OCI-LY3 (cell line): Measurements from ENCODE around the gene PTCRA.
"Not testable (repeated sequence)": the region's sequence is repeated elsewhere in the genome, so short reads cannot be mapped to it uniquely, and the experiment has no call there.

Experiments used
- CTCF ChIP-seq: fragments of 200-600, 300-600 bp; sonication (generic); IDR thresholded peaks from 2 replicates; pipeline ENCODE4 v1.5.1; 2014; ENCODE audit warnings: antibody characterized with exemption, low read length, low read depth
- EZH2phosphoT487 ChIP-seq: fragments of 200-600 bp; shearing (Covaris generic); IDR thresholded peaks from 2 replicates; pipeline ENCODE4 v1.6.1; 2018; ENCODE audit warnings: antibody characterized with exemption, mixed run types, low read depth

GRCh38 chr6:42888201-42888600 is 27.7 kb upstream of the PTCRA start:
- TF ChIP-seq CTCF, EZH2phosphoT487: not testable (repeated sequence)
